Kidney capillary endothelial cell (primary cell): ENCODE measurements around the gene PAF1.

Experiments
- DNase-seq: peaks from one replicate; pipeline ENCODE4 v3.0.0-alpha.2; 2018; ENCODE audit warnings: low spot score

Gene PAF1

GRCh38 chr19:39390751-39391437, at the start of gene PAF1, which contains the start of gene MED29:
TSS of gene PAF1 (minus strand) at chr19:39391106. CDS start at chr19:39390864, 242 bp downstream.
TSS of gene MED29 (plus strand) at chr19:39391378. CDS start at chr19:39391423, 45 bp downstream.
- peak; percentile 100 for DNase-seq

- no peak for DNase-seq
These were observed 47.5 kb upstream of the PAF1 start for GRCh38 chr19:39438270-39438934.

GRCh38 chr19:39436350-39436716, 45.4 kb upstream of the PAF1 start:
- DNase-seq, result no peak

- peak; percentile 98 for DNase-seq
These were observed 44.8 kb upstream of the PAF1 start, which contains the start of gene RPS16 for GRCh38 chr19:39435499-39436349. TSS of gene RPS16 (minus strand) at chr19:39435949. CDS start at chr19:39435895, 54 bp downstream.

GRCh38 chr19:39434123-39435076, 43.5 kb upstream of the PAF1 start:
- no peak for DNase-seq

GRCh38 chr19:39433480-39434079, 42.7 kb upstream of the PAF1 start:
- no peak for DNase-seq

- DNase-seq, result no peak
These were observed 41.7 kb upstream of the PAF1 start for GRCh38 chr19:39432677-39433025.

- DNase-seq, result peak; percentile 95
These were observed 40.0 kb upstream of the PAF1 start for GRCh38 chr19:39430675-39431593.

- DNase-seq, result no peak
These were observed 37.6 kb upstream of the PAF1 start for GRCh38 chr19:39428283-39429112.

GRCh38 chr19:39427707-39428106, 36.8 kb upstream of the PAF1 start:
- no peak for DNase-seq

GRCh38 chr19:39426170-39426569, 35.3 kb upstream of the PAF1 start:
- no peak for DNase-seq

GRCh38 chr19:39425744-39426143, 34.8 kb upstream of the PAF1 start:
- DNase-seq, result no peak

- DNase-seq, result no peak
These were observed 34.0 kb upstream of the PAF1 start for GRCh38 chr19:39424934-39425333.

GRCh38 chr19:39423258-39424086, 32.6 kb upstream of the PAF1 start:
- no peak for DNase-seq

GRCh38 chr19:39422020-39422419, 31.1 kb upstream of the PAF1 start:
- no peak for DNase-seq

- DNase-seq, result no peak
These were observed 29.9 kb upstream of the PAF1 start for GRCh38 chr19:39420769-39421168.

- DNase-seq, result no peak
These were observed 28.1 kb upstream of the PAF1 start for GRCh38 chr19:39419003-39419402.
